Uterus (tissue), 4 donors: ENCODE data around the gene IQGAP2. TPM values are rescaled to one million over a fixed set of nuclear protein-coding genes. Genes with fewer than 3 reads are reported as not detected.

ENCODE experiments used
- DNase-seq, 2 donors: peaks; one replicate each; pipeline ENCODE4 v3.0.0-alpha.2; 2019 to 2020
- H3K27ac ChIP-seq, 2 donors: fragments of 200-600 bp; sonication (generic); 1 replicate in 1 of 2; 2 replicates in 1 of 2; pipeline ENCODE4 v1.5.1; 2016 to 2018
- H3K27me3 ChIP-seq, 2 donors: fragments of 200-600 bp; sonication (generic); one replicate each; pipeline ENCODE4 v1.5.1; 2018 to 2019; ENCODE audit warnings: control low read depth in 1 of 2
- H3K36me3 ChIP-seq, 2 donors: fragments of 200-600 bp; sonication (generic); one replicate each; pipeline ENCODE4 v1.5.1; 2019; ENCODE audit warnings: control low read depth in 1 of 2
- H3K4me1 ChIP-seq, 2 donors: fragments of 200-600 bp; sonication (generic); one replicate each; pipeline ENCODE4 v1.5.1; 2018 to 2019; ENCODE audit warnings: control low read depth in 1 of 2
- H3K4me3 ChIP-seq, 2 donors: fragments of 200-600 bp; sonication (generic); 1 replicate in 1 of 2; 2 replicates in 1 of 2; pipeline ENCODE4 v1.5.1; 2018 to 2019; ENCODE audit warnings: mild to moderate bottlenecking in 1 of 2
- H3K9me3 ChIP-seq, 2 donors: fragments of 200-600 bp; sonication (generic); one replicate each; pipeline ENCODE4 v1.5.1; 2019; ENCODE audit warnings: control low read depth in 1 of 2
- POLR2A ChIP-seq, 2 donors: fragments of 450-650 bp; IDR thresholded peaks; one replicate each; pipeline ENCODE4 v1.6.1; 2016; ENCODE audit warnings: antibody characterized with exemption in 2 of 2, mild to moderate bottlenecking in 1 of 2, moderate library complexity in 1 of 2
- intact Hi-C: fragments of 100-400 bp; cut with DNase I; formaldehyde crosslinking; loops from one replicate; pipeline ENCODE4 v1.15.1; 2023; ENCODE audit warnings: low total_unique reads
- total RNA-seq, 4 donors: library from RNA; depleted of rRNA in 3 of 4; stranded (reverse); fragments of >200 nt in 3 of 4; gene quantifications; one replicate each; pipeline versions ENCODE4 v1.1.0 to v1.2.4, GENCODE V29; 2014 to 2023
- TF ChIP-seq, protein P1 (sequence below), 4 experiments: fragments of 200-600 bp in 2 of 4; fragments of 450-650 bp in 2 of 4; sonication (generic) in 2 of 4; IDR thresholded peaks; one replicate each; pipeline ENCODE4 v1.5.1; 2016 to 2019; ENCODE audit warnings: antibody characterized with exemption in 4 of 4, mild to moderate bottlenecking in 2 of 4, moderate library complexity in 1 of 4
- donor health status: DM: yes; HTN: yes; CAD: no.

The IQGAP2 gene
- total RNA-seq, 4 donors from 2014 or later = 7.1 to 49.2 (median 9.4) TPM

- H3K27ac ChIP-seq = no peak overlapping the region
- DNase-seq = no peak
- no peaks in the 10 kb centered on the region for H3K27me3 ChIP-seq
- intact Hi-C loops = no loop called here
- H3K36me3 ChIP-seq = no peaks in the 10 kb centered on the region
- H3K9me3 ChIP-seq = no peaks in the 10 kb centered on the region
- H3K4me1 ChIP-seq = no peaks in the 10 kb centered on the region
- no peak overlapping the region for H3K4me3 ChIP-seq
- TF ChIP-seq, protein P1, sequence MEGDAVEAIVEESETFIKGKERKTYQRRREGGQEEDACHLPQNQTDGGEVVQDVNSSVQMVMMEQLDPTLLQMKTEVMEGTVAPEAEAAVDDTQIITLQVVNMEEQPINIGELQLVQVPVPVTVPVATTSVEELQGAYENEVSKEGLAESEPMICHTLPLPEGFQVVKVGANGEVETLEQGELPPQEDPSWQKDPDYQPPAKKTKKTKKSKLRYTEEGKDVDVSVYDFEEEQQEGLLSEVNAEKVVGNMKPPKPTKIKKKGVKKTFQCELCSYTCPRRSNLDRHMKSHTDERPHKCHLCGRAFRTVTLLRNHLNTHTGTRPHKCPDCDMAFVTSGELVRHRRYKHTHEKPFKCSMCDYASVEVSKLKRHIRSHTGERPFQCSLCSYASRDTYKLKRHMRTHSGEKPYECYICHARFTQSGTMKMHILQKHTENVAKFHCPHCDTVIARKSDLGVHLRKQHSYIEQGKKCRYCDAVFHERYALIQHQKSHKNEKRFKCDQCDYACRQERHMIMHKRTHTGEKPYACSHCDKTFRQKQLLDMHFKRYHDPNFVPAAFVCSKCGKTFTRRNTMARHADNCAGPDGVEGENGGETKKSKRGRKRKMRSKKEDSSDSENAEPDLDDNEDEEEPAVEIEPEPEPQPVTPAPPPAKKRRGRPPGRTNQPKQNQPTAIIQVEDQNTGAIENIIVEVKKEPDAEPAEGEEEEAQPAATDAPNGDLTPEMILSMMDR (IDR thresholded peaks at IDR 0.05) = no peak
- no peak for TF ChIP-seq POLR2A (IDR thresholded peaks at IDR 0.05)
Measured at GRCh38 chr5:76552546-76552945, 149.5 kb downstream of the IQGAP2 start.

- Histone ChIP-seq H3K9me3 (no peaks in the 10 kb centered on the region), H3K27ac (no peak overlapping the region), H3K4me3 (no peak overlapping the region), H3K4me1 (no peaks in the 10 kb centered on the region), H3K36me3 (no peaks in the 10 kb centered on the region), H3K27me3 (no peaks in the 10 kb centered on the region)
- TF ChIP-seq POLR2A (IDR thresholded peaks at IDR 0.05) = no peak
- TF ChIP-seq, protein P1 (IDR thresholded peaks at IDR 0.05) = no peak
- no peak for DNase-seq
- intact Hi-C loops = no loop called here
Measured at GRCh38 chr5:76553251-76553650, 150.2 kb downstream of the IQGAP2 start.

DNA sequence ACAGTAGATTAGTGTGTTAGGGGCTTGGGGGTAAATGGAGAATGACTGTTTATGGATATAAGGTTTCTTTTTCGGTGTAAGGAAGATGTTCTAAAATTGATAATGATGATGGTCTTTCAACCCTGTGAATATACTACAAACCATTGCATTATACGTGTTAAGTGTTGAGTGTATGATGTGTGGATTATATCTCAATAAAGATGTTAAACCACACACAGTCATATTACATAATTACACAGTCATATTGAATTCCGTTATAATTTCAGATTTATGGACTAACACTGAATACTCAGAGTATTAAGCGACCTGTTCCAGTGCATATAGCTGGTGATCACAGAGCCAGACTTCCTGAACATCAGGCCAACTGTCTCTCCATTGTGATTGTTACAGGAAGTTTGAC is 152.0 kb downstream of the IQGAP2 start:
- no peaks in the 10 kb centered on the region for H3K4me1 ChIP-seq
- no peaks in the 10 kb centered on the region for H3K27me3 ChIP-seq
- H3K4me3 ChIP-seq = no peak overlapping the region
- TF ChIP-seq, protein P1 (IDR thresholded peaks at IDR 0.05) = no peak
- TF ChIP-seq POLR2A (IDR thresholded peaks at IDR 0.05) = no peak
- DNase-seq = no peak
- intact Hi-C loops = no loop called here
- H3K9me3 ChIP-seq = no peaks in the 10 kb centered on the region
- no peaks in the 10 kb centered on the region for H3K36me3 ChIP-seq
- H3K27ac ChIP-seq = no peak overlapping the region

- no peaks in the 10 kb centered on the region for H3K27me3 ChIP-seq
- TF ChIP-seq POLR2A (IDR thresholded peaks at IDR 0.05) = no peak
- TF ChIP-seq, protein P1 (IDR thresholded peaks at IDR 0.05) = no peak
- intact Hi-C loops = no loop called here
- H3K36me3 ChIP-seq = no peaks in the 10 kb centered on the region
- no peak for DNase-seq
- H3K4me1 ChIP-seq = no peaks in the 10 kb centered on the region
- no peaks in the 10 kb centered on the region for H3K9me3 ChIP-seq
- H3K4me3 ChIP-seq = no peak overlapping the region
- H3K27ac ChIP-seq = no peak overlapping the region
Measured at GRCh38 chr5:76555717-76556116, 152.6 kb downstream of the IQGAP2 start.

GRCh38 chr5:76556511-76557221 is 153.6 kb downstream of the IQGAP2 start:
- TF ChIP-seq, protein P1 (IDR thresholded peaks at IDR 0.05) = no peak
- Histone ChIP-seq H3K9me3 (no peaks in the 10 kb centered on the region), H3K27ac (no peak overlapping the region), H3K27me3 (no peaks in the 10 kb centered on the region), H3K4me3 (no peak overlapping the region), H3K4me1 (no peaks in the 10 kb centered on the region), H3K36me3 (no peaks in the 10 kb centered on the region)
- intact Hi-C loops = no loop called here
- no peak for DNase-seq
